ENCODE data around the gene DIS3L2.

Gene DIS3L2

GRCh38 chr2:232211743-232212686, 250.5 kb downstream of the DIS3L2 start:
- TF ChIP-seq CTCF (IDR thresholded peaks at IDR 0.05; ENCODE audit: insufficient read depth, low read depth, low read length, missing control alignments), result no peak
- no peak overlapping the region for H3K4me3 ChIP-seq (ENCODE audit: low read length)
- DNase-seq (ENCODE audit: low read depth), result peak; percentile 87

- no peak for TF ChIP-seq CTCF (IDR thresholded peaks at IDR 0.05; ENCODE audit: insufficient read depth, low read depth, low read length, missing control alignments)
These were observed 251.7 kb downstream of the DIS3L2 start for GRCh38 chr2:232213176-232213575.

GRCh38 chr2:232214053-232214452, 252.5 kb downstream of the DIS3L2 start:
- no peak for DNase-seq (ENCODE audit: low read depth)
- H3K4me3 ChIP-seq (ENCODE audit: low read length), result no peak overlapping the region
- no peak for TF ChIP-seq CTCF (IDR thresholded peaks at IDR 0.05; ENCODE audit: insufficient read depth, low read depth, low read length, missing control alignments)

More at GRCh38 chr2:232213176-232213575, 251.7 kb downstream of the DIS3L2 start:
- no peak overlapping the region for H3K4me3 ChIP-seq (ENCODE audit: low read length)
- no peak for DNase-seq (ENCODE audit: low read depth)

- TF ChIP-seq CTCF (IDR thresholded peaks at IDR 0.05; ENCODE audit: insufficient read depth, low read depth, low read length, missing control alignments), result no peak
- DNase-seq (ENCODE audit: low read depth), result no peak
- no peak overlapping the region for H3K4me3 ChIP-seq (ENCODE audit: low read length)
These were observed 254.5 kb downstream of the DIS3L2 start for GRCh38 chr2:232216028-232216427.

- TF ChIP-seq CTCF (IDR thresholded peaks at IDR 0.05; ENCODE audit: insufficient read depth, low read depth, low read length, missing control alignments), result no peak
- DNase-seq (ENCODE audit: low read depth), result no peak
- no peak overlapping the region for H3K4me3 ChIP-seq (ENCODE audit: low read length)
These were observed 257.4 kb downstream of the DIS3L2 start for GRCh38 chr2:232218778-232219495.

GRCh38 chr2:232219496-232219870, 258.0 kb downstream of the DIS3L2 start:
- DNase-seq (ENCODE audit: low read depth), result no peak
- H3K4me3 ChIP-seq (ENCODE audit: low read length), result no peak overlapping the region
- TF ChIP-seq CTCF (IDR thresholded peaks at IDR 0.05; ENCODE audit: insufficient read depth, low read depth, low read length, missing control alignments), result no peak
